Sciatic nerve (tissue), 2 donors: ENCODE data around the gene PRKCH. TPM values are rescaled to one million over a fixed set of nuclear protein-coding genes. Genes with fewer than 3 reads are reported as not detected.

Source experiments
- ATAC-seq: fragments of 200-7000 bp; cut with Tn5 transposase; one replicate; pipeline ENCODE4 v1.9.1; 2020; ENCODE audit warnings: mild to moderate bottlenecking, moderate library complexity
- DNase-seq: peaks from one replicate; pipeline ENCODE4 v3.0.0-alpha.2; 2020; ENCODE audit warnings: low spot score
- intact Hi-C: fragments of 100-400 bp; cut with DNase I; formaldehyde crosslinking; loops from one replicate; pipeline ENCODE4 v1.14.2; 2022
- total RNA-seq: library from RNA; stranded (reverse); fragmentation: NEBNext Ultra II Directional; extraction: Animal tissue kit (Norgen Biotek cat#: 25700); gene quantifications from one replicate; pipeline ENCODE4 v1.2.1, GENCODE V29; 2021
- donor health status: DM: no; HTN: no; CAD: no.
- donor health status: DM: no; HTN: no; CAD: no.

The PRKCH gene
- total RNA-seq, 1 donor from 2014 or later, result 52.9 TPM

DNA sequence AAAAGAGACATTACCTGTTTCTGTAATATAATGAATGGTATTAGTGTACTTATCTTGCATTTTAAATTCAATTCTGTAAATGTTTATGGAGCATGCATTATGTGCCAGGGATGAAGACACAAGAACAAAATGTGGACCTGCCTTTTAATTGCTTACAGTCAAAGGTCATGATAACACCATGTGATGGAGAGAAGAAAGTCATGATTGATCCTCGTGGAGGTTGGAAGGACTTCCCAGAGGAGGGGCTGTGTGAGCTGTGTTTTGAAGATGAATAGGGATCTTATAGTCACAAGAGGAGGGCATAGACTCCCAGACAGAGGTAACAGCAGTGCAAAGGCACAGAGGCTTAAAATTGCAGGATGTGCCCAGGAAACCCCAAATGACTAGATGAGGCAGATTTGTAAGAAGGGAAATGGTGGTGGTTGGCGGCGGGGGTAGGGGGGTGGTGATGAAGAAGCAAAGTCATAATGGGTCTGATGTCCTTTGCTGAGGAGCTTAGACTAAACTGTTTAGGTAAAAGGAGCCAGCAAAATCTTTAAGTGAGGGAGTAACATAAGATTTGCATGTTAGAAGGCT lies 151.5 kb downstream of the PRKCH start:
- intact Hi-C loops, result no loop called here
- DNase-seq, result no peak
- no peak for ATAC-seq

DNA sequence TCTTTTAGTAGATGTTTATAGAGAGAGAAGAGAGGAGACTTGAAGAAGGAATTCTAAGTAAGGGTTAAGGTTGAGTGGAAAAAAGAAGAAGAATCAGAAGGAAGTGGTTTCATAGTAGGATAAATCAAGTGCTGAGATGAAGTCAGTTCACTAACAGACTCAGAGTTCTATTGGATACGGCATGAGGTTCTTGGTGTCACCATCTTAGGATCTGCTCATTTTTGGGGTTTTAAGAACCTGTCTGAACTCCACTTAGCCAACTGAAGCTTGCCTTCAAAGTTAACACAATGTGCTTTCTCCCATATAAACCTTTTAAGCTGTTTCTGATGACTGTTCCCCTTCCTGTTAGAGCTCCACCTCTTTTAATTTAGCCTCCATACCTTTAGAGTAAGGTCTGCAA lies 152.6 kb downstream of the PRKCH start:
- intact Hi-C loops, result no loop called here
- ATAC-seq, result no peak
- DNase-seq, result no peak

DNA sequence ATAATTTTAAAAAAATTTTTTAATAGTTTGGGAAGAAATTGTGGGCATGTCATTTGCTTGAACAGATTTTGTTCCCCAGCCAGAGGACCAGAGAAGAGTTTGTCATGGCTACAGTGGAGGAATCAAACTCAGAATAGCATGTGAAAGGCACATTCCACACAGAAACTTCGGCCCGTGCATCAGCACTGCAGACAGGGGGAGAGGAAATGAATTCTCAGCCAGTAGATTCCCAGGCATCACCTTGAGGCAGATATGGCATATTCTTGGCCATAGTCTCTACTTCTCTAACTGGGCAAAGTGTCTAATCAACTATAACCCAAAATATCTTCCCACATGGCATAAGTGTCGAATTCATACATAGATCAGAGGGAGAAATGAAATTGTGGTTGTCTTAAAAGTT lies 153.3 kb downstream of the PRKCH start:
- DNase-seq (no peak), ATAC-seq (no peak)
- intact Hi-C loops, result no loop called here

DNA sequence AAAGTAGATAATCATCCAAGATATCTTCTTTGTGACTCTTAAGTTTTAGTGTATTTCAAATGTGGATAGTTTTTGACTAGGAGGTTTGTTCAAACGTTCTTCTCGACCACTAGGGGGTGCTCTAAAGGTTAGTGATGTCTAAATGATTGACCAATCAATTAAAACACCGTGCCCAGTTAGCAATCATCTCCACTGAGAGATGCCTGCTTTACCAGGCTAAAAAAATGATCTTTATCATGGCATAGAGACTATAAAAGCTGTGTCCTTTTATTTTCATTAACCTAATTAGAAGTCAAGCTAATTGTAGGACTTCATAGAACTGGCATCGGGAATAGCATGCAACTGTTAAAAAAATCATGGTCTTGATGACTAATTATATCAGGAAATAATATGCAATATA lies 153.9 kb downstream of the PRKCH start:
- intact Hi-C loops, result no loop called here
- ATAC-seq (no peak), DNase-seq (no peak)

DNA sequence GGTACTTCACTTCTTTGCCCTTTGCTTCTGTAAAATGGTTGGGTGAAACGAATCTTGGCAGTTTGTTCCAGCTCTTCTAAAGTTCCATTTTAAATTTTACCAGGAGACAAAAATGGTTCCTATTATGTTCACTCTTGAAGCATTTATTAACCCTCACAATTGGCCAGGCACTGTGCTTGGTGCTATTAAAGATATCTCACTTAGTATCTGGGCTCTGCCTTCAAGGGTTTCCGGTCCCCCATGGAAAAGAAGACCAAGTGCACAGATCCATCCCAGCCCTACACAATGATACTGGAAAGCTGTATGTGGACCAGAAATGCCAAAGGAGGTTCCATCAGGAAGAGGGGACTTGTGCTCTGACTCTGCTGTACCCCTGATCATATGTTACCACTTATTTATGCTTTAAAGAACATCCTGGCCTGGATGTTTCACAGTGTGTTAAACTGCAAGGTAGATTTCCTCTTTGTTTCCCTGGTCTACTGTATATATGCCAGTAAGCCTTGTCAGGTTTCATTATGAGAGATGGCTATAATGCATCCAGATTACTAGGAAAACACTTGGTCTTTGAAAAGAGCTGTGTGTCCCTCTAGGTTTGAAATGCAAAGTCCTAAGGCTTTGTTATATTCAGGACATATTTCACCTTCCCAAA lies 154.8 kb downstream of the PRKCH start:
- no peak for DNase-seq
- intact Hi-C loops, result no loop called here
- ATAC-seq, result no peak

DNA sequence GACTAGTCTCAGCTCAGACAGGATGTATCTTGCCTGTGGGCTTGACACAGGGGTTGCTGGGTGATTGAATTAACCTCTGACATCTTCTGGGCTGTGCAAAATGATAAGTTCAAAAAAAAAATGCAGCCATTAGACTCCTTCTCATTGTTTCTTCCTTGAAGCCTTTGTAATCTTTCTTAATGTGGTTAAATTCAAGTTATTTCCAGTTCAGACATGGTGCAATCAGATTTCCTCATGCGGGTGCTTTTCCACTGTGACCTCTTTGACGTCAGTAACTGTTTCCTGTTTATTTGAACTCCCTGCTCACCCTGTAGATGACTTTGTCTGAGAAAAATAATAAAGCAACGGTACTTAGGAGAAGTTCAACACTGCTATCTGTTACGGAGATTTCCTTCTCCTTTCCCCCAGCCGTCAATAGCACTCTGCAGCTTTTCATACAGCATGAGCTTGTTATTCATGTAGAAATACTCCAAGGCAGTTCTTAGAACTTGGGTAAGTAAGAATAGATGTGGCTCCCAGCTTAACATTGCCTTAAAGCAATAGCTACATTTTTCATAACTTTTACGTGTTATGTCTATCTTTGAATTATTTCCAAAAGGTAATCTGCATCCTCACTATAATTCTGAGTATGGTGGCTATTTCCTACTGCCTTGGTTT lies 155.5 kb downstream of the PRKCH start:
- intact Hi-C loops, result no loop called here
- ATAC-seq (peak; percentile 95), DNase-seq (no peak)

DNA sequence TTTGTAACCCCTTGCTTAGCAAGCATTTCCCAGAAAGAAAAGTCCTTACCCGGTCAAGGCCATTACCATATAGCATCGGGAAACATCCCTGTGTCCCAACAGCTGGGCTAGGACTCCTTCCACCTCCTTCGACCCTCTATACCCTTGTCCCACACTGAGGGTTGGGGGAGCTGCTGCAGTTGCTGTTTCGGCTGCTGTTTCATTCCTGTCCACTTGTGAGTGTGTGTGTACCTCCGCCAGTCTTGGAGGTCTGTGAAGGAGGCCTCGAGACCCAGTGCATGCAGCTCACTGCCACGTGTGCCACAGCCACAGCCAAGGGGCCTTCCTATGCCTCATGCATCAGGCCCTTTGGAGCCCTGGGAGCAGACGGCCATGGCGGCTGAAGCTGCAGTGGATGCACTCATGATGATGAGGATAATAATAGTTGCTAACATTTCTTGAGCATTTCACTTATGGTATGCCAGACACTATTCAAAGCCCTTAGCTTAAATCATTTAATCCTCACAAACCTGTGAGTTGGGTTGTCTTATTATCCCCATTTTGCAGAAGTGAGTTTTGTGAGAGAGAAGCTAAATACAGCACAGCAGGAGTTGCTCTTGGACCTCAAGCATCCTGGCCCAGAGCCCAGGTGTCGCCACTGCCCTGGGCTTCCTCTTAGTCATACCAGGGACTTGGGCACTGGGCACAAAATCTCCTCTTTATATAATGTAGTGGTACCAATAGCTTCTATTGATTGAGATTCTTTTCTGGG lies 156.5 kb downstream of the PRKCH start:
- ATAC-seq (peak; percentile 37), DNase-seq (no peak)
- intact Hi-C loops, result no loop called here

DNA sequence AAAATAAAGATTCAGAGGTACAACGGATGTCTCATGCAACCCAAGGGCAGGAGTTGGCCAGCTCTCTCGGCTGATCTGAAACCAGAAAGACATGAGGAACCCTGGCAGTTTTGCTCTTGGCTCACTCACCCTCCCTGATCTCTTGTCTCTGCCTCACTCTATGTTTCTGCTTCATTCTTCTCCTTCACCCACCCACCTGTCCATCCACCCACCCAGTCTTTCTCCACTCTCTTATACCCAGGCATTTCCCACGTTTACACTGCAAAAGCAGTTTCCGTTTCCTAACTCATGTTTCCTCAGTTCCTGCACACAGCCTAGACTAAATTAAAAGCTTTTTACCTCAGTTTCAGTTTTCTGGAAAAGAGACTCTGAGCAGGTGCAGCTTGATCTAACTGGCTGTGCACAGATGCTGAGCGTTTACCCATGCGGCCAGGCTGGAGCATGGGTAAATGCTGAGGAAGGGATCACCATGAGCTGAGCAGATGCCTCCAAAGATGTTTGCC lies 157.6 kb downstream of the PRKCH start:
- ATAC-seq (no peak), DNase-seq (no peak)
- intact Hi-C loops, result no loop called here

DNA sequence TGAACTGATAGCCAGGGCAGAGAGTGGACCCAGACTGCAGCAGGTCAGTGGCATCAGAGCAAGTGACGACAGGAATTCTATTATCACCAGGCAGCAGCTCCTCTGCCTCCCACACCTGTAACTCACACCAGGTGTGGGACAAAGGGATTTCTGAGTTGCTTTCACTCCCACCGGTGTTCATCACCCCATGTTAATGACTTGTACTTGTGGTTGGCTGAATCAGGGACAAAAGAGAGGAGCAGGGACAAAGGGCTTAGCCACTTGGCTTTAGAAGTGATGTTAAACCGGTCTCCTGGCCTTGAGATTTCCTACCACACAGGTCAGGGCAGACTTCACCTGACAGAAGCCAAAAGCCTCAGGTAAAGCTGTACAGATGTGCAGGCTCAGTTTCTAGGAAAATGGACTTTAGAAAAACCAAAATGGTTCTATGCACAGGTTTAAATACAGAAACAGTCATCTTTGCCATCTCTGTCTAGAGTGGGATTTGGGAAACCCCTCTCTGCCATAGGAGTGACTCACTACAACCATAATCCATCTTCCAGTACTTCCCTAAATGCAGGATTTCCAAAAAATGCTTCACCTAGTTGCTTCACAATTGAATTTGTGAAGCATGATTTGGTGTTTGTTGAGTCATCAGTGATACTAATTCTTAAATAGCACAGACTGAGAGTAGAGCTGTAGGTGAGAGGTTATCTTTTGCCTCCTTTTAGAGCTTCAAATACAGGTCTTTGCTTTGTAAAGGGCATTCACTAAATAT lies 158.5 kb downstream of the PRKCH start:
- DNase-seq, result no peak
- intact Hi-C loops, result no loop called here
- no peak for ATAC-seq

DNA sequence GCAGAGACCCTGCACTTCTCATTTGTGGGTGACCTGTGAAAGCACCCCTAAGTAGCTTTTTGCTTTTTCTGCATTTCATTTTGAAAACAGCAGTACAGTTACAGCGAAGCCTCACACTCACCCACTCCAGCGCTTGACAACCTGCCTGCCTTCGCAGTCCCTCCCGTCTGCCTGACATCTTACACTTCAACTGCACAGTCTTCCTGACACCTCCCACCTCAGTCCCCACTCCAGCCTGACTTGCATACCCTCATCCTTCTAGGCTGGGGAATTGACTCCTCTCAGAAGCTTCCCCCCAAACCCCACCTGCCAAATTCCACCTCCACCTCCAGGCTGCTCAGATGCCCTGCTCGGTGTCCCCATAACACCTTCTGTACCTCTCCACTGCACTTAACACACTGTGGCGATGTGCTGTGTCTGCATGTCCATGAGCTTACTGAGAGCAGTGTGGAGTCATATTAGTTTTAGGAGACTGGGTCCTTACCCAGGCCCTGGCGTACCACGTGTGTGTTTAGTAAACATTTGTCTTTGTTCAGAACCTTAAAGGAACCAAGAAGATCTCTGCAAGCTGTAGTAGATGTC lies 159.4 kb downstream of the PRKCH start:
- DNase-seq (no peak), ATAC-seq (no peak)
- intact Hi-C loops, result no loop called here

DNA sequence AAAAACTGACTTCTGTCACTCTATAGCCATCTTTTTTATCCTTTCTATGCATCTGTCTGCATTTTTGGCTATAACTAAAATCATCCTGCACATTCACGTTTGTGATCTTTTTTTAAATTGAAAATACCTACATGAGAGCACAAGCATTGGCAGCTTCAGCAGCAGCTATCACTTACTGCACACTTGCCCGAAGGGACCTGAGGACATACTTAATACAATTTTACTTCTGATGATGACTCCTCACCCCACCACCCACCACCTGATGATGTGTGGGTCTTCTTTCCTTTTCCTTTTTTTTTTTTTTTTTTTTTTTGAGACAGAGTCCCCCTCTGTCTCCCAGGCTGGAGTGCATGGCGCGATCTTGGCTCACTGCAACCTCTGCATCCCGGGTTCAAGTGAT lies 160.3 kb downstream of the PRKCH start:
- intact Hi-C loops, result no loop called here
- DNase-seq, result no peak
- ATAC-seq, result no peak

DNA sequence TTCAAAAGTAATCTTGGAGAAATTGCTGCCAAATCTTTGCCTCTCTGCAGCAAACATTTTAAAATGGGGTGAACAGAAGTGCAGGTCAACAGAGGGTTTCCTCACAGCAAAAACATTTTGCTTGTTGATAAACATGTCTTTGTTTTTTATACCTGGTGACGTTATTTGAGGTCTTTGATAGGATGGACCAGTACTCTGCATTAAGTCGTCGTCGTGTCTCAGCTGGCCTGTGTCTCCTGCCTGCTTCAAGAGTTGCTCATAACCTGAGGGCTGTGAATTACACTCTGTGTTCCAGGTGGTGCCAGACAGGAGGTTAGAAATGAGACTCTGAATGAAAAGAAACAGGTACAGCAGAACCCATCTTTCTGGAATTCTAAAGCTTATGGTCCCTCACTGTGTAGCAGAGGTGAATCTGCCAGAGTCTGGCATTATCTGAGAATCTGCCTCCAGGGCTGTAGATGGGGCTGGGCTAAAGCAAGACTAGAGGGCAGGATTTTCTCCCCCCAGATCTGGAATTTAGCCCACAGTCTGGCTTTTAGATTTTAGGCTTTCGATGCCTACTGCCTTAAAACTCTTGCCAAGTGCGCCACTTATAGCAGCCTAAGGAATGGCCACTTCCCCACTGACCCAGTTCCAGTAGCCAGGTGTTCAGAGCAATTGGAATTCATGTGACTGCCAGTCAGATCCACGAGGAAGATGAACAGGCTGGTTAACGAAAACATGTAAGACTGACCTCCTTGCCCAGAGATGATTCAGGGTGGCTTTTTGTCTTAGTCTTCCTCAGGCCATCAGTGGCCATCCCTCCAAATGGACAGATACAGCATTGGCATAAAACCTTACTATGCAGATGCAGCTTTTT lies 161.2 kb downstream of the PRKCH start:
- ATAC-seq (no peak), DNase-seq (no peak)
- intact Hi-C loops, result no loop called here

DNA sequence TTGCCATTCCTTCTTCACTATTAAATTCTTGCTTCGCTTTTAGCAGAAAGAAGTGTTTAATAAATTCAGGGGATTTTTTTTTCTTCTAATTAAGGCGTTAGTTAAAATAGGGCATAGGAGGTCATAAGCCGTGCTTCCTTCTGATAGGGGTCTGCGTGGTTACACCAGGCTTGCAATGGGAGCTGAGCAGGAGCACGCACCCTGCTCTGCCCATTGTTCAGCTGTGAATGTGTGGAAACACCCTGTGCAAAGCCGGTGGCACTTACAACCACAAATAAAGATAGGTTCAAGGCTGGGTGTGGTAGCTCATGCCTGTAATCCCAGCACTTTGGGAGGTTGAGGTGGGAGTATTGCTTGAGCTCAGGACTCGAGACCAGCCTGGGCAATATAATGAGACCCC lies 162.1 kb downstream of the PRKCH start:
- ATAC-seq, result no peak
- no peak for DNase-seq
- intact Hi-C loops, result no loop called here

DNA sequence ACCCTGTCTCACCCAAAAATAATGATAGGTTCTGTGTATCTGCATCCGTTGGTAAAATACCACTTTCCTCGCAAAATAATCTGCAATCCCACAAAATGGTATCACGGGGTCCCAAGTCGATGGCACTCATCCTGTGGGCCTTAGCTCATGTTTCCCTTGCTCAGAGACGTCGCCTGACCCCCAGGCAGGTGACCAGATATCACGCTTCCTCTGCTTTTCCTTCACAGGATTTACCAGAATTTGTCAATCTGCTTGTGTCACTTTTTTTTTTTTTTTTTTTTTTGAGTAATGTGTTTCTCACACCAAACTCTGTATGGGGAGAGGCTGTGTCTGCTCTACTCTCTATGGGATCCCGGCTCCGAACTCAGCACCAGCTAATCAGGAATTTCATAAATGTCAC lies 162.7 kb downstream of the PRKCH start:
- intact Hi-C loops, result no loop called here
- no peak for ATAC-seq
- DNase-seq, result no peak

DNA sequence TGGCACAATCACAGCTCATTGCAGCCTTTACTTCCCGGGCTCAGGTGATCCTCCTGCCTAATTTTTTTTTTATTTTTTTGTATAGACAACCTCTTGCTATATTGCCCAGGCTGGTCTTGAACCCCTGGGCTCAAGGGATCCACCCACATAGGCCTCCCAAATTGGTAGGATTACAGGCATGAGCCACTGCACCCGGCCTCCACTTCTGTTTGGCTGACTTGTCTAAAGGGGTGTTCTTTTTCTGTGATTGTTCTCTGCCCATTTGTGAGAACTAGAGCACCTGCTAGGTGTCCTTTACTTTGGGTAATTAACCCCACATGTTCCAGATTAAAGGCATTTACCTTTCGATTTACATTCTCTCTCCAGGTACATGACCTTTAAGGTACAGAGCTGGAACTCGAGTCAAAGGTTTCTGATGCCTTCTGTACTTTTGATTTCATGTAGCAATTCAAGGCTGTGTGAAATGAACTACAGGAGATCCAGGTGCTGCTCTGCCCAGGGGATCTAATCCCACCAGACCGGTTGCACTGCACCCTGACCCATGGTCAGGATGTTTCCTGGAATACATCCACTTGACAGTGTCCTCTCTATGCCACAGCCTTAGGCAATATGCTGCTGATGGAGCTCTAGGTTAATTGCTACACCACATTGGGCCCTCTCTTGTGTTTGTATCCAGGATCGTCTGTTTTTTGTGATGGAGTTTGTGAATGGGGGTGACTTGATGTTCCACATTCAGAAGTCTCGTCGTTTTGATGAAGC lies 163.6 kb downstream of the PRKCH start:
- intact Hi-C loops, result no loop called here
- ATAC-seq, result no peak
- no peak for DNase-seq

DNA sequence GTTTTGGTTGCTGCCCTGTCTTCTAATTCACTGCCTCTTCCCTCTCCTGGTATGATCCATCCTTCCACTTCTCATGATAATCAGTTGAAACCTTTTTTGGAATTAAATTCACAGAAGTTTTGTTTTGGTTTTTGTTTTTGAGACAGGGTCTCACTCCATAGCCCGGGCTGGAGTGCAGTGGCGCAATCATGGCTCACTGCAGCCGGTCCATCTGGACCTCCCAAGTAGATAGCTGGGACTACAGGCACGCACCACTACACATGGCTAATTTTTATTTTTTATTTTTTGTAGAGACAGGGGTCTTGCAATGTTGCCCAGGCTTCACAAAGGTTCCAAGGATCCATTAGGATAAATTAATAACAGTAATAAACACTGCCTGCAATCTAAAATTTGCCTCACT lies 164.3 kb downstream of the PRKCH start:
- DNase-seq (no peak), ATAC-seq (no peak)
- intact Hi-C loops, result no loop called here

DNA sequence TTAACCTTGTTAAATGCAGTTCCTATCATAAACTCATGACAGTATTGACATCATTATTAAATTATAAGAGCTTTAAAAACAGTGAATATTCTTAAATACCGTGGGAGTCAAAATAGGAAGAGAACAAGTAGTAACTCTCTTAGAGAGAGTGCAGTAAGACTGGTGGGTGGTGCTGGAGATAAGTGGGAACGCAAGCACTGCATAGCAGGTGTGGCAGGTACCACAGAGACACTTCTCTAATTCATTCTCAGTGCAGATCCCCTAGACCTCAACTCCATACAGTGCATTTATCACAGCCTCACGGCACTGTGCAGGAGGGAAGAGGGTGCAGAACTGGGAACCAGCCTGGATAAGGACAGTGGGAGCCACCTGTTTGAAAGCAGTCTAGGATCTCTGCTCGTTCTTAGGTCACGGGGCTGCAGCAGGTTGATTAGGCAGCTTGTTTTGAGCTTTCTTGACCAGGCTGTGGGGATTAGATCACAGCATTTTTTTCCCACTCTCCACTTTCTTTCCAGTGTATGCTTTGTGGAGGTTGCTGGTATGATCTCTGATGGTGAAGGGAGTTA lies 165.6 kb downstream of the PRKCH start:
- ATAC-seq (no peak), DNase-seq (no peak)
- intact Hi-C loops, result no loop called here
